Chondrocyte (in vitro differentiated cells): ENCODE results near the gene BLID. TPM values are rescaled to one million over a fixed set of nuclear protein-coding genes. Genes with fewer than 3 reads are reported as not detected.

ENCODE experiments used
- DNase-seq: peaks from one replicate; pipeline ENCODE4 v3.0.0; 2021; ENCODE audit warnings: mixed read lengths, low spot score
- H3K27ac Mint-ChIP-seq: one replicate; pipeline ENCODE4 v1.8.0; 2021; ENCODE audit warnings: mild to moderate bottlenecking, moderate library complexity, mixed read lengths; ENCODE audit not compliant: unreplicated experiment
- H3K27me3 Mint-ChIP-seq: 2 replicates; pipeline ENCODE4 v1.8.0; 2021; ENCODE audit warnings: low read depth, mixed read lengths
- H3K36me3 Mint-ChIP-seq: 2 replicates; pipeline ENCODE4 v1.8.0; 2021; ENCODE audit warnings: low read depth, mixed read lengths
- H3K4me1 Mint-ChIP-seq: 2 replicates; pipeline ENCODE4 v1.8.0; 2021; ENCODE audit warnings: low read depth, mild to moderate bottlenecking, mixed read lengths
- H3K4me3 Mint-ChIP-seq: one replicate; pipeline ENCODE4 v1.8.0; 2021; ENCODE audit warnings: mild to moderate bottlenecking, moderate library complexity, mixed read lengths; ENCODE audit not compliant: unreplicated experiment
- H3K9me3 Mint-ChIP-seq: 2 replicates; pipeline ENCODE4 v1.8.0; 2021; ENCODE audit warnings: low read depth, mixed read lengths
- CTCF ChIP-seq: fragments of 200-600 bp; sonication (generic); IDR thresholded peaks from 2 replicates; pipeline ENCODE4 v1.5.0; 2021; ENCODE audit warnings: antibody characterized with exemption, mild to moderate bottlenecking, moderate library complexity
- total RNA-seq: library from RNA; stranded (reverse); gene quantifications from 3 replicates; pipeline ENCODE4 v1.2.1, GENCODE V29; 2021

BLID gene
- total RNA-seq, 1 donor from 2014 or later, result 0.35 TPM

GRCh38 chr11:122096272-122097112 is 19.5 kb downstream of the BLID start:
- no peak for TF ChIP-seq CTCF
- peaks cover 57% of the 10 kb centered on the region for H3K4me1 Mint-ChIP-seq
- H3K36me3 Mint-ChIP-seq, result peaks cover 18% of the 10 kb centered on the region
- peaks cover 8% of the 10 kb centered on the region for H3K9me3 Mint-ChIP-seq
- no peak overlapping the region for H3K4me3 Mint-ChIP-seq
- H3K27ac Mint-ChIP-seq, result no peak overlapping the region
- no peaks in the 10 kb centered on the region for H3K27me3 Mint-ChIP-seq
- DNase-seq, result no peak

GRCh38 chr11:122095681-122096262 is 20.2 kb downstream of the BLID start:
- DNase-seq, result no peak
- Mint-ChIP-seq H3K4me1 (peaks cover 63% of the 10 kb centered on the region), H3K36me3 (peaks cover 25% of the 10 kb centered on the region), H3K9me3 (peaks cover 10% of the 10 kb centered on the region), H3K4me3 (no peak overlapping the region), H3K27ac (no peak overlapping the region), H3K27me3 (no peaks in the 10 kb centered on the region)
- no peak for TF ChIP-seq CTCF

- no peak overlapping the region for H3K4me3 Mint-ChIP-seq
- H3K27me3 Mint-ChIP-seq, result no peaks in the 10 kb centered on the region
- H3K4me1 Mint-ChIP-seq, result peaks cover 65% of the 10 kb centered on the region
- no peak for TF ChIP-seq CTCF
- no peak overlapping the region for H3K27ac Mint-ChIP-seq
- no peak for DNase-seq
- peaks cover 27% of the 10 kb centered on the region for H3K36me3 Mint-ChIP-seq
- peaks cover 11% of the 10 kb centered on the region for H3K9me3 Mint-ChIP-seq
These were observed 21.2 kb downstream of the BLID start for GRCh38 chr11:122094836-122095235.

- no peak for TF ChIP-seq CTCF
- DNase-seq, result no peak
- Mint-ChIP-seq H3K27ac (peak overlapping the region; percentile 41), H3K9me3 (peaks cover 11% of the 10 kb centered on the region), H3K4me1 (peaks cover 75% of the 10 kb centered on the region), H3K27me3 (no peaks in the 10 kb centered on the region), H3K36me3 (peaks cover 31% of the 10 kb centered on the region), H3K4me3 (no peak overlapping the region)
These were observed 22.2 kb downstream of the BLID start for GRCh38 chr11:122093731-122094275.

GRCh38 chr11:122091835-122092234 is 24.2 kb downstream of the BLID start:
- Mint-ChIP-seq H3K4me1 (peaks cover 78% of the 10 kb centered on the region), H3K4me3 (no peak overlapping the region), H3K36me3 (peaks cover 38% of the 10 kb centered on the region), H3K27me3 (no peaks in the 10 kb centered on the region), H3K9me3 (peaks cover 13% of the 10 kb centered on the region), H3K27ac (peak overlapping the region; percentile 70)
- DNase-seq, result no peak
- TF ChIP-seq CTCF, result no peak
